Uterus (tissue), 2 donors: Measurements from ENCODE around the gene A2ML1.

Experiments
- CTCF ChIP-seq, 4 experiments: fragments of 200-600 bp in 2 of 4; fragments of 450-650 bp in 2 of 4; sonication (generic) in 2 of 4; IDR thresholded peaks; one replicate each; pipeline ENCODE4 v1.5.1; 2016 to 2019; ENCODE audit warnings: antibody characterized with exemption in 4 of 4, mild to moderate bottlenecking in 2 of 4, moderate library complexity in 1 of 4
- POLR2A ChIP-seq, 2 donors: fragments of 450-650 bp; IDR thresholded peaks; one replicate each; pipeline ENCODE4 v1.6.1; 2016; ENCODE audit warnings: antibody characterized with exemption in 2 of 2, mild to moderate bottlenecking in 1 of 2, moderate library complexity in 1 of 2

- no peak for TF ChIP-seq CTCF (IDR thresholded peaks at IDR 0.05)
- no peak for TF ChIP-seq POLR2A (IDR thresholded peaks at IDR 0.05)
Observed at GRCh38 chr12:8829125-8829518, 6.7 kb downstream of the A2ML1 start.
